Fibroblast of lung (primary cell): ENCODE results near the gene OTUD3.

Experiments
- CTCF ChIP-seq, 2 donors: IDR thresholded peaks in 1 of 2; conservative IDR thresholded peaks in 1 of 2; 1 replicate in 1 of 2; 2 replicates in 1 of 2; pipeline ENCODE4 v1.5.1; 2011 to 2012; ENCODE audit warnings: low read length in 2 of 2, control low read depth in 1 of 2, inconsistent platforms in 1 of 2, low read depth in 1 of 2, mild to moderate bottlenecking in 1 of 2
- EZH2 ChIP-seq: IDR thresholded peaks from 2 replicates; pipeline ENCODE4 v1.5.1; 2012; ENCODE audit warnings: low read length, control low read depth, mild to moderate bottlenecking; ENCODE audit errors: missing control alignments

GRCh38 chr1:19894218-19894617, 12.0 kb downstream of the OTUD3 start:
- no peak for TF ChIP-seq CTCF (conservative IDR thresholded peaks at IDR 0.05 in 1 of 2, IDR thresholded peaks at IDR 0.05 in 1 of 2; ENCODE audit: low read depth in 1 of 2, low read length in 2 of 2)
- TF ChIP-seq EZH2: no peak
